ENCODE measurements around the gene CLRN3. TPM values are rescaled to one million over a fixed set of nuclear protein-coding genes. Genes with fewer than 3 reads are reported as not detected.

CLRN3 gene
- total and polyA plus RNA-seq, 2 donors (not counting 1 experiment from before 2014, with no cell fraction given): not detected

DNA sequence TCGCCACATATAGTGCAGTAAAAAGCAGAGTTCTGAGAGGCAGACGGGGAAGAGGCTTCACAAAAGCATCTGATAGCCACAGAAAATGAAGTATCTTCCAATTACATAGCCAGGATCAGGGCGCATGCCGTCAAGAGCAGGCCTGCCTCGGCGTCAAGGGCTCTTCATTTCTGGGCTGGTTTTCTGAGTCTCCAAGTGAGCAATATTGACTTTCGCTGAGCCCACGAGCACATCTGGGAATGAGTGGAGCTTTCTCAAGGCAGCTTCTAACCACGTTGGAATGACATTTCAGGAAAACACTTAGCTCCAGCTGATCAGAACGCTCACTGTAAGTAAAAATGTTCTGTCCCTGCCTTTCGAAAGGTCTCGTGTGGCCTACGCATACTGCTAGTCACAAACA, 51.9 kb downstream of the CLRN3 start:
- Histone ChIP-seq H3K9me3 (ENCODE audit: control insufficient read depth, insufficient read depth, low read depth, low read length) (no peaks in the 10 kb centered on the region), H3K4me1 (ENCODE audit: control insufficient read depth, extremely low read depth, insufficient read depth, low read length) (no peaks in the 10 kb centered on the region), H3K4me3 (replicated peaks in 1 of 4; ENCODE audit: control extremely low read depth in 1 of 4, insufficient read depth in 1 of 4, low read depth in 3 of 4, low read length in 4 of 4) (no peak overlapping the region), H3K79me2 (ENCODE audit: control insufficient read depth, insufficient read depth, low read length) (no peaks in the 10 kb centered on the region), H3K27me3 (ENCODE audit: control insufficient read depth, insufficient read depth, low read length) (no peaks in the 10 kb centered on the region), H3K36me3 (ENCODE audit: control insufficient read depth, insufficient read depth, low read length) (no peaks in the 10 kb centered on the region), H2AFZ (ENCODE audit: low read length) (no peak overlapping the region), H3K4me2 (ENCODE audit: extremely low read depth, insufficient read depth, low read length) (no peak overlapping the region), H3K27ac (ENCODE audit: insufficient read depth, low read length) (no peak overlapping the region), H4K20me1 (ENCODE audit: control insufficient read depth, extremely low read depth, insufficient read depth, low read length) (no peaks in the 10 kb centered on the region), H3K9ac (ENCODE audit: insufficient read depth, low read length) (no peak overlapping the region)
- no peak for TF ChIP-seq EZH2 (IDR thresholded peaks at IDR 0.05; ENCODE audit: low read length, missing control alignments)
- TF ChIP-seq, protein P1, sequence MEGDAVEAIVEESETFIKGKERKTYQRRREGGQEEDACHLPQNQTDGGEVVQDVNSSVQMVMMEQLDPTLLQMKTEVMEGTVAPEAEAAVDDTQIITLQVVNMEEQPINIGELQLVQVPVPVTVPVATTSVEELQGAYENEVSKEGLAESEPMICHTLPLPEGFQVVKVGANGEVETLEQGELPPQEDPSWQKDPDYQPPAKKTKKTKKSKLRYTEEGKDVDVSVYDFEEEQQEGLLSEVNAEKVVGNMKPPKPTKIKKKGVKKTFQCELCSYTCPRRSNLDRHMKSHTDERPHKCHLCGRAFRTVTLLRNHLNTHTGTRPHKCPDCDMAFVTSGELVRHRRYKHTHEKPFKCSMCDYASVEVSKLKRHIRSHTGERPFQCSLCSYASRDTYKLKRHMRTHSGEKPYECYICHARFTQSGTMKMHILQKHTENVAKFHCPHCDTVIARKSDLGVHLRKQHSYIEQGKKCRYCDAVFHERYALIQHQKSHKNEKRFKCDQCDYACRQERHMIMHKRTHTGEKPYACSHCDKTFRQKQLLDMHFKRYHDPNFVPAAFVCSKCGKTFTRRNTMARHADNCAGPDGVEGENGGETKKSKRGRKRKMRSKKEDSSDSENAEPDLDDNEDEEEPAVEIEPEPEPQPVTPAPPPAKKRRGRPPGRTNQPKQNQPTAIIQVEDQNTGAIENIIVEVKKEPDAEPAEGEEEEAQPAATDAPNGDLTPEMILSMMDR (conservative IDR thresholded peaks at IDR 0.05 in 1 of 2, IDR thresholded peaks at IDR 0.05 in 1 of 2; ENCODE audit: low read depth in 1 of 2, low read length in 2 of 2): no peak
- DNase-seq (ENCODE audit: low read depth in 2 of 2): no peak

DNA sequence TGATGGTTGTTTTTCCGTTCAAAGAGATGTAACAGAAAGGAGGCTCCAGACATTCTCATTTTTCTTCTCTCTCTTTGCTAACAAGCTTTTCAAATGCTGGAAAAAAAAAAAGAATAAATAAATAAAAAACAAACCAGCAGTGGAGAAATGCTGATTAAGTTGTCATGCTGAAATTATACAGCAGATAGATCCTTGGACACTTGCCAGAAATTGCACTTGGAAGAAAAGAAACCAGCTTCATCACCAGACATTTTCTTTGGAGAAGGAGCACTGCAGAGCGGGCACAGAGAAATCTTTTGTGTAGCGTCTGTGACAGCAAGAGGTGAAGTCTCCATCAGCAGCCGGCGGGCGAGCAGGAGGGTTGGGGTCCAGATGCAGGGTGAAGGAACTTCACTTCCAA, 55.8 kb downstream of the CLRN3 start:
- TF ChIP-seq, protein P1 (conservative IDR thresholded peaks at IDR 0.05 in 1 of 2, IDR thresholded peaks at IDR 0.05 in 1 of 2; ENCODE audit: low read depth in 1 of 2, low read length in 2 of 2): no peak
- no peak for TF ChIP-seq EZH2 (IDR thresholded peaks at IDR 0.05; ENCODE audit: low read length, missing control alignments)

DNA sequence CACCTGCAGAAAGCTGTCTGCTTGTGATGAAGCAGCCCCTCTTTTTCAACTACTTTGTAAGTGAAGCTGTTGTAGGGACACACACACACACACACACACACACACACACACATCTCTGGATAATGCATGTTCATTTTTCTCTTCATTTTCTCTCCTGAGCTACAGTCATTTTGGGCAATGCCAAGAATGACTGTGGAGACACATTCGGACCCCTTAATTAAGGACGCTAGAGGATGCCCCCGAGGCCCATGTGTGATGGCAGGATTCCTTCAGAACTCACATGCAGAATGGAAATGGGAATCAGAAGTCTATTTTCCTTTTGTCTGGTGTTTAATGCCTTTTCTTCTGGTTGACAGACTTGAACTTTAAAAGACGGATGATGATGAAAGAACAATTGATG, 56.6 kb downstream of the CLRN3 start:
- no peak for DNase-seq (ENCODE audit: low read depth in 2 of 2)
- H3K4me3 ChIP-seq (replicated peaks in 1 of 4; ENCODE audit: control extremely low read depth in 1 of 4, insufficient read depth in 1 of 4, low read depth in 3 of 4, low read length in 4 of 4): no peak overlapping the region
- no peak overlapping the region for H3K4me2 ChIP-seq (ENCODE audit: extremely low read depth, insufficient read depth, low read length)
- H2AFZ ChIP-seq (ENCODE audit: low read length): no peak overlapping the region
- H3K27ac ChIP-seq (ENCODE audit: insufficient read depth, low read length): no peak overlapping the region
- no peak overlapping the region for H3K9ac ChIP-seq (ENCODE audit: insufficient read depth, low read length)
- no peaks in the 10 kb centered on the region for H4K20me1 ChIP-seq (ENCODE audit: control insufficient read depth, extremely low read depth, insufficient read depth, low read length)
- H3K27me3 ChIP-seq (ENCODE audit: control insufficient read depth, insufficient read depth, low read length): no peaks in the 10 kb centered on the region
- no peaks in the 10 kb centered on the region for H3K79me2 ChIP-seq (ENCODE audit: control insufficient read depth, insufficient read depth, low read length)
- TF ChIP-seq EZH2 (IDR thresholded peaks at IDR 0.05; ENCODE audit: low read length, missing control alignments): no peak
- TF ChIP-seq, protein P1 (conservative IDR thresholded peaks at IDR 0.05 in 1 of 2, IDR thresholded peaks at IDR 0.05 in 1 of 2; ENCODE audit: low read depth in 1 of 2, low read length in 2 of 2): no peak
- H3K9me3 ChIP-seq (ENCODE audit: control insufficient read depth, insufficient read depth, low read depth, low read length): no peaks in the 10 kb centered on the region
- H3K4me1 ChIP-seq (ENCODE audit: control insufficient read depth, extremely low read depth, insufficient read depth, low read length): no peaks in the 10 kb centered on the region
- H3K36me3 ChIP-seq (ENCODE audit: control insufficient read depth, insufficient read depth, low read length): no peaks in the 10 kb centered on the region

More for the DNA sequence above, 55.8 kb downstream of the CLRN3 start:
- no peak overlapping the region for H3K27ac ChIP-seq (ENCODE audit: insufficient read depth, low read length)
- H2AFZ ChIP-seq (ENCODE audit: low read length): no peak overlapping the region
- H3K27me3 ChIP-seq (ENCODE audit: control insufficient read depth, insufficient read depth, low read length): no peaks in the 10 kb centered on the region
- no peaks in the 10 kb centered on the region for H3K4me1 ChIP-seq (ENCODE audit: control insufficient read depth, extremely low read depth, insufficient read depth, low read length)
- no peaks in the 10 kb centered on the region for H3K9me3 ChIP-seq (ENCODE audit: control insufficient read depth, insufficient read depth, low read depth, low read length)
- H3K4me3 ChIP-seq (replicated peaks in 1 of 4; ENCODE audit: control extremely low read depth in 1 of 4, insufficient read depth in 1 of 4, low read depth in 3 of 4, low read length in 4 of 4): no peak overlapping the region
- no peak overlapping the region for H3K4me2 ChIP-seq (ENCODE audit: extremely low read depth, insufficient read depth, low read length)
- H3K79me2 ChIP-seq (ENCODE audit: control insufficient read depth, insufficient read depth, low read length): no peaks in the 10 kb centered on the region
- H4K20me1 ChIP-seq (ENCODE audit: control insufficient read depth, extremely low read depth, insufficient read depth, low read length): no peaks in the 10 kb centered on the region
- H3K9ac ChIP-seq (ENCODE audit: insufficient read depth, low read length): no peak overlapping the region
- no peaks in the 10 kb centered on the region for H3K36me3 ChIP-seq (ENCODE audit: control insufficient read depth, insufficient read depth, low read length)
- no peak for DNase-seq (ENCODE audit: low read depth in 2 of 2)
